Measurements from ENCODE around the gene EHD2.
"Not testable (repeated sequence)": the region's sequence is repeated elsewhere in the genome, so short reads cannot be mapped to it uniquely, and the experiment has no call there.

DNA sequence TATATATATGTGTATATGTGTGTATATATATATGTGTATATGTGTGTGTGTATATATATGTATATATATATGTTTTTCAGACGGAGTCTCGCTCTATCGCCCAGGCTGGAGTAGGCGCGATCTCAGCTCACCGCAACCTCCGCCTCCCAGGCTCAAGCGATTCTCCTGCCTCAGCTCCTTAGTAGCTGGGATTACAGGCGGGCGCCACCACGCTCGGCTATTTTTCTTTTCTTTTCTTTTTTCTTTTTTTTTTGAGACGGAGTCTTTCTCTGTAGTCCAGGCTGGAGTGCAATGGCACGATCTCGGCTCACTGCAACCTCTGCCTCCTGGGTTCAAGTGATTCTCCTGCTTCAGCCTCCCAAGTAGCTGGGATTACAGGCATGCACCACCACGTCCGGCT, 32.9 kb downstream of the EHD2 start:
- TF ChIP-seq, protein P1, sequence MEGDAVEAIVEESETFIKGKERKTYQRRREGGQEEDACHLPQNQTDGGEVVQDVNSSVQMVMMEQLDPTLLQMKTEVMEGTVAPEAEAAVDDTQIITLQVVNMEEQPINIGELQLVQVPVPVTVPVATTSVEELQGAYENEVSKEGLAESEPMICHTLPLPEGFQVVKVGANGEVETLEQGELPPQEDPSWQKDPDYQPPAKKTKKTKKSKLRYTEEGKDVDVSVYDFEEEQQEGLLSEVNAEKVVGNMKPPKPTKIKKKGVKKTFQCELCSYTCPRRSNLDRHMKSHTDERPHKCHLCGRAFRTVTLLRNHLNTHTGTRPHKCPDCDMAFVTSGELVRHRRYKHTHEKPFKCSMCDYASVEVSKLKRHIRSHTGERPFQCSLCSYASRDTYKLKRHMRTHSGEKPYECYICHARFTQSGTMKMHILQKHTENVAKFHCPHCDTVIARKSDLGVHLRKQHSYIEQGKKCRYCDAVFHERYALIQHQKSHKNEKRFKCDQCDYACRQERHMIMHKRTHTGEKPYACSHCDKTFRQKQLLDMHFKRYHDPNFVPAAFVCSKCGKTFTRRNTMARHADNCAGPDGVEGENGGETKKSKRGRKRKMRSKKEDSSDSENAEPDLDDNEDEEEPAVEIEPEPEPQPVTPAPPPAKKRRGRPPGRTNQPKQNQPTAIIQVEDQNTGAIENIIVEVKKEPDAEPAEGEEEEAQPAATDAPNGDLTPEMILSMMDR (IDR thresholded peaks at IDR 0.05) = not testable (repeated sequence)
- TF ChIP-seq POLR2A (IDR thresholded peaks at IDR 0.05) = not testable (repeated sequence)
